GM19438 (cell line): Measurements from ENCODE around the gene FAM8A1.

Experiments
- ATAC-seq: cut with Tn5 transposase; IDR thresholded peaks from one replicate; pipeline ENCODE4 v1.9.1; 2021; ENCODE audit warnings: low read depth; ENCODE audit not compliant: unreplicated experiment

FAM8A1 gene

GRCh38 chr6:17600527-17601385 lies 654 bp downstream of the FAM8A1 start:
- peak; percentile 51 for ATAC-seq

GRCh38 chr6:17601386-17601703 lies 1.2 kb downstream of the FAM8A1 start:
- no peak for ATAC-seq

GRCh38 chr6:17602888-17603287 lies 2.8 kb downstream of the FAM8A1 start:
- ATAC-seq: no peak

DNA sequence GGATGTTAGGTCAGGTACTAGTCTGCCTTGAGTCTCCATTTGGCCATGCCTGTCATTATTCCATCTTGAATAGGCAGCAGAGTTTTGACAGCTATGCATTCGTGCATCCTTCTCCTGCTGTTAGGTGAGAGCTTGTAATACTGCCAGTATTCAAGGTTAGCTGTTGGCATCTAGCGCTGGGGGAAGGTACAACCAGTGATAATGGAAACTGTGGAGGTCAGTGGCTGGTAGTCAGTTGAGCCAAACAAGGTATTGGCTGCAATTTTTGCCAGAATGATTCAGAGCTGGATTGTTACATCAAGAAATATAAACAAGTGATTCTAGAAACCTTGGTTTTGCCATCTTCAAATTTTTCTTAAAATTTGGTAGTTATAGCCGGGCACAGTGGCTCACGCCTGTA lies 6.5 kb downstream of the FAM8A1 start:
- no peak for ATAC-seq

DNA sequence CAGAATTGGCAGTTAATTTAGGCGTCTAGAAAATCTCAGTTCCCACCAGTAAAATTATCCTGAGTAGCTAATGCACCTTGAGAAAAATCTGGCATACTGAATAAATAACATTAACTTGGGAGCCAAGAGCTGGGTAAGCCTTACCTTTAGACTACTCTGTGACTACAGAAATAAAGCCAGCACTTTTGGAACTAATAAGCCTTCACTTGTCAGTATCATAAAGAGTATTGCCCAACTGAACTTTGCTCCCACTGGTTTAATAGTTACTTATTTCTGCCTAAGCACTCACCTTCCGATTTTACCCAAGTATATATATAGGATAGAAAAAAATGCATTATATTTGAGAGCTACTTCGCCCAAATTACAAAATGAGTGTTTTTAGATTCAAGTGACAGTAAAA lies 10.7 kb downstream of the FAM8A1 start:
- ATAC-seq: no peak

DNA sequence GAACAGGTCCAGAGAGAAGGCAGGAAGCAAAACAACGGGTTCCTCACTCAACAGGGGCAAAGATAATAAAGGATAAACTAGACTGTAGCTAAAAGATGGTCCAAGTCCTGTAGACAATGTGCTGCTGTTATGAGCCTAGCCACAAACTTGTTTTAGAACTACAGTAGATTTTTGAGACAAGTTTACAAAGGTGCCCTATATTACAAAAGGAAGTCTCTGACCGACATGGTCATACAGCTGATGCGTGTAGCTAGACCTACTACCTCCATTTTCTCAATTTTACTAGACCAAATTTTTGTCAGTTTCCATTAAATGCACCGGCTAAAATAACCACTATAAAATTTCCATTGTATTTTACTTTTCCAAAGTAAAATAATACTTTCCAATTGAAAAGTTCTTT lies 11.9 kb downstream of the FAM8A1 start:
- ATAC-seq: no peak

GRCh38 chr6:17615794-17616193 lies 15.7 kb downstream of the FAM8A1 start:
- no peak for ATAC-seq

GRCh38 chr6:17621003-17621402 lies 20.9 kb downstream of the FAM8A1 start:
- ATAC-seq: peak; percentile 60

GRCh38 chr6:17622144-17622543 lies 22.0 kb downstream of the FAM8A1 start:
- no peak for ATAC-seq

DNA sequence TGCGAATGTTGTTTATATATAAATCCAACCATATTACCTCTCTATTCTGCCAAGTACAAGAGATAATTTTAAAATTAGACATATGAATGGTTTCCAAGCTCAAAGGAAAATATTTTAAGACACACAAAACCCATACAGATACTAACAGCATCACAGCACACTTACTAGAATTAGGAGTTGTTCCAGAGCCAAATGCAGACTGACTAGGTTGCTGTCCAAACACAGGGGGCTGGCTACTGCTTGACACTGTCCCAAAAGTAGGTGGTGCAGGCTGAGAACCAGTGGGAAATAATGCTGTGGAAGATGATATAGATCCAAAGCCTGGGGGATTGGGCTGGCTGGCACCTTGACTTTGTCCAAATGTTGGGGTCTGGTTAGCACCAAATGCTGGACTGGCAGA lies 24.3 kb downstream of the FAM8A1 start:
- ATAC-seq: no peak

GRCh38 chr6:17628873-17629272 lies 28.8 kb downstream of the FAM8A1 start:
- no peak for ATAC-seq

- no peak for ATAC-seq
Observed at GRCh38 chr6:17629824-17630510, 29.9 kb downstream of the FAM8A1 start.

- no peak for ATAC-seq
Observed at GRCh38 chr6:17630511-17631073, 30.5 kb downstream of the FAM8A1 start.

GRCh38 chr6:17632934-17633333 lies 32.8 kb downstream of the FAM8A1 start:
- no peak for ATAC-seq

DNA sequence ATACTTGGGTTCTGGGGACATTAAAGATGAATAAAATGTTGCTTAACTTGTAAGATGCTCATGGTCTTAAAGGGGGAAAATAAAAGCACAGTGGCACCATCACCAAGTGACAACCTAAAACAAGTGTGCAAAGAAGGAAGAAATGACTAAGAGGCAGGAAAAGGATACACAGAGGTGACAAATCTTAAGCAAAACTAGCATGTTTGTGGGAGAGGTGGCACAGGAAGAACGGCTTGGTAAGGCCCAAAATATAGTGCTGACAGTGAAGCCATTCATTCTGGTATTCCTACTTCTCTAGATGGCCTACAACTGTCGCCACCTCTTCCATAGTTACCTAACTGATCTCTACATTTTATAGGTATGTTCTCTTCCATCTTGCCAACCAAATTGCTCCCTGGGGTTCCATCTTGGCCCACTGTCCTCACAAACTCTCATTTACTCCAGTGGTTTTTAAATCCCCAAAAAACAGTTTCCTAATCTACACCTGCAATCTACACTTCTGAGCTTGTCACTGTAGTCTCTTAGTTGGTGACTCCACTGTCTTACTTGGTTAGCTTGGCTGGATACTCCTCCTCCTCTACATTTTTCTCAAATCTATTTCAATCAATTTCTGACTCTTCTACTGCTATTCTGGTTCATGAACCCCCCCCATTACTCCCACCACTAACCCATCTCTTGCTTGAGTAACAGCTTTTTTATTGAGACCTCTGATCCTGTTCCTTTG lies 33.5 kb downstream of the FAM8A1 start:
- no peak for ATAC-seq

DNA sequence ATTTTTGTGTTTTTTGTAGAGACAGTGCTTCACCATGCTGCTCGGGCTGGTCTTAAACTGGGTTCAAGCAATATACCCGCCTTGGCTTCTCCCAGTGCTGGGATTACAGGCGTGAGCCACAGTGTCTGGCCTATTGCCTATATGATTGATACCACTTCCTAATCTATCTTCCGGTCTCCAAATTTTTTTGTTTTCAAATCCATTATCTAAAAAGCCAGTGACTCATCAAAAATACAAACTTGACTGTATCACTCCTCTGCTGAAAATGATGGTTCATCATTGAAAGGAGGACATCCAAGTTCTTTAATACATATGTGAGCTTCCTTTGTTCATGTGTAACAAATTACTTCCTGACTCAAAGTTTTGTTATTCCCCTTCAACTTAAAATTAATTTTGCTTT lies 35.5 kb downstream of the FAM8A1 start:
- no peak for ATAC-seq

GRCh38 chr6:17638212-17638715 lies 38.2 kb downstream of the FAM8A1 start:
- ATAC-seq: no peak

GRCh38 chr6:17640477-17640917 lies 40.4 kb downstream of the FAM8A1 start:
- no peak for ATAC-seq

GRCh38 chr6:17648745-17649144 lies 48.6 kb downstream of the FAM8A1 start:
- ATAC-seq: no peak

DNA sequence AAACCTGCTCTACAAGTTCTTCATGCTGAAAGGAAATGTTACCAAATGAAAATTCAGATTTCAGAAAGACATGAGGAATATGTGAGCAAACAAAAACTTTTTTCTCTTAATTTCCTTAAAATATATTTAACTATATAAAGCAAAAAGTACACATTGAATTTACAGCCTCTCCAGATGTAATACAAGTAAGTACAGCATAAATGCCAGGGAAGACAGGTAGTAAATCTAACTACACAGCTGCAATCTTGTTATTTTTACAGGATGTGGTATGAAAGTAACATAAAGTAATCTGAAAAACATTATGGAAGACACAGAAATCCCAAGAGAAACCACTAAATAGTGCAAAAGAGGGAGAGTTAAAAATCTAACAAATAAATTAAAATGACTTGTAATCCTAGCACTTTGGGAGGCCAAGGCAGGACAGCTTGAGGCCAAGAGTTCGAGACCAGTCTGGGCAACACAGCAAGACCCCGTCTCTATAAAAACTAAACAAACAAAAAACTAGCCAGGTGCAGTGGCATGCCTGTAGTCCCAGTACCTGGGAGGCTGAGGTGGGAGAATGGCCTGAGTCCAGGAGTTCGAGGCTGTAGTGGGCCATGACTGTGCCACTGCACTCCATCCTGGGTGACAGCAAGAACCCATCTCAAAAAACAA lies 50.7 kb downstream of the FAM8A1 start:
- no peak for ATAC-seq
